ENCODE measurements around the gene AGRP.

Gene AGRP

DNA sequence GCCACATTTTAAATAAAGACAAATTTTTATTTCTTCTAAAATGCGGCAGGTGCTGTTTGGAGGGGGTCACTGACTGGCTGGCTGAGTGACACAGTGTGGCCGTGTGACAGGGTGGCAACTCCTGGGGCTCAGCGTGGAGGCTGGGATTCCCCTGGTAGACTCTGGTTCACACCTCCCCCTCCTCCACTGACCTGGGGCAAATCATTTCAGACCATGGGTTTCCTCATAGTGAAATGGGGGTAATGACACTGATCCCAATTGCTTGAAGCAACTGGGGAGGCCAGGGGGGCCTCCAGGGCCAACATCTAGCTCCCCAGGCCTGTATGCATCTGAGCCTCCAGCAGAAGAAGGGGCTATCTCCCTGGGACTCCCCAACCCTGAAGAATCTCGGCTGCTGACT is 45.8 kb downstream of the AGRP start:
- TF ChIP-seq, protein P1, sequence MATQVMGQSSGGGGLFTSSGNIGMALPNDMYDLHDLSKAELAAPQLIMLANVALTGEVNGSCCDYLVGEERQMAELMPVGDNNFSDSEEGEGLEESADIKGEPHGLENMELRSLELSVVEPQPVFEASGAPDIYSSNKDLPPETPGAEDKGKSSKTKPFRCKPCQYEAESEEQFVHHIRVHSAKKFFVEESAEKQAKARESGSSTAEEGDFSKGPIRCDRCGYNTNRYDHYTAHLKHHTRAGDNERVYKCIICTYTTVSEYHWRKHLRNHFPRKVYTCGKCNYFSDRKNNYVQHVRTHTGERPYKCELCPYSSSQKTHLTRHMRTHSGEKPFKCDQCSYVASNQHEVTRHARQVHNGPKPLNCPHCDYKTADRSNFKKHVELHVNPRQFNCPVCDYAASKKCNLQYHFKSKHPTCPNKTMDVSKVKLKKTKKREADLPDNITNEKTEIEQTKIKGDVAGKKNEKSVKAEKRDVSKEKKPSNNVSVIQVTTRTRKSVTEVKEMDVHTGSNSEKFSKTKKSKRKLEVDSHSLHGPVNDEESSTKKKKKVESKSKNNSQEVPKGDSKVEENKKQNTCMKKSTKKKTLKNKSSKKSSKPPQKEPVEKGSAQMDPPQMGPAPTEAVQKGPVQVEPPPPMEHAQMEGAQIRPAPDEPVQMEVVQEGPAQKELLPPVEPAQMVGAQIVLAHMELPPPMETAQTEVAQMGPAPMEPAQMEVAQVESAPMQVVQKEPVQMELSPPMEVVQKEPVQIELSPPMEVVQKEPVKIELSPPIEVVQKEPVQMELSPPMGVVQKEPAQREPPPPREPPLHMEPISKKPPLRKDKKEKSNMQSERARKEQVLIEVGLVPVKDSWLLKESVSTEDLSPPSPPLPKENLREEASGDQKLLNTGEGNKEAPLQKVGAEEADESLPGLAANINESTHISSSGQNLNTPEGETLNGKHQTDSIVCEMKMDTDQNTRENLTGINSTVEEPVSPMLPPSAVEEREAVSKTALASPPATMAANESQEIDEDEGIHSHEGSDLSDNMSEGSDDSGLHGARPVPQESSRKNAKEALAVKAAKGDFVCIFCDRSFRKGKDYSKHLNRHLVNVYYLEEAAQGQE (IDR thresholded peaks at IDR 0.05; ENCODE audit: insufficient read depth in 1 of 2, low read depth in 2 of 2, low read length in 2 of 2), result no peak
- TF ChIP-seq SIN3A (IDR thresholded peaks at IDR 0.05; ENCODE audit: borderline replicate concordance, insufficient read depth, low read length), result no peak
- TF ChIP-seq POLR2AphosphoS5 (IDR thresholded peaks at IDR 0.05; ENCODE audit: low read depth, low read length), result no peak
- TF ChIP-seq FOXP2 (optimal IDR thresholded peaks at IDR 0.05; ENCODE audit: borderline replicate concordance, extremely low read depth, extremely low read length, insufficient read depth), result no peak
- TF ChIP-seq TAF1 (IDR thresholded peaks at IDR 0.05; ENCODE audit: borderline replicate concordance, insufficient read depth, low read length), result no peak

DNA sequence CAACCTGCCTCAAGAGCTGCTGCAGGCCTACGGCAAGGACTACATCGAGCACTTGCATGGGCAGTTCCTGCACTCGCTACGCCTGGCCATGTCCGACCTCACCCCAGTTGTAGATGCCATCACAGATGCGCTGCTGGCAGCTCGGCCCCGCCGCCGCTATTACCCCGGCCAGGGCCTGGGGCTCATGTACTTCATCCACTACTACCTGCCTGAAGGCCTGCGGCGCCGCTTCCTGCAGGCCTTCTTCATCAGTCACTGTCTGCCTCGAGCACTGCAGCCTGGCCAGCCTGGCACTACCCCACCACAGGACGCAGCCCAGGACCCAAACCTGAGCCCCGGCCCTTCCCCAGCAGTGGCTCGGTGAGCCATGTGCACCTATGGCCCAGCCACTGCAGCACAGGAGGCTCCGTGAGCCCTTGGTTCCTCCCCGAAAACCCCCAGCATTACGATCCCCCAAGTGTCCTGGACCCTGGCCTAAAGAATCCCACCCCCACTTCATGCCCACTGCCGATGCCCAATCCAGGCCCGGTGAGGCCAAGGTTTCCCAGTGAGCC is 46.6 kb downstream of the AGRP start:
- TF ChIP-seq, protein P1 (IDR thresholded peaks at IDR 0.05; ENCODE audit: insufficient read depth in 1 of 2, low read depth in 2 of 2, low read length in 2 of 2), result no peak
- no peak for TF ChIP-seq SIN3A (IDR thresholded peaks at IDR 0.05; ENCODE audit: borderline replicate concordance, insufficient read depth, low read length)
- TF ChIP-seq TAF1 (IDR thresholded peaks at IDR 0.05; ENCODE audit: borderline replicate concordance, insufficient read depth, low read length), result no peak
- TF ChIP-seq POLR2AphosphoS5 (IDR thresholded peaks at IDR 0.05; ENCODE audit: low read depth, low read length), result no peak

DNA sequence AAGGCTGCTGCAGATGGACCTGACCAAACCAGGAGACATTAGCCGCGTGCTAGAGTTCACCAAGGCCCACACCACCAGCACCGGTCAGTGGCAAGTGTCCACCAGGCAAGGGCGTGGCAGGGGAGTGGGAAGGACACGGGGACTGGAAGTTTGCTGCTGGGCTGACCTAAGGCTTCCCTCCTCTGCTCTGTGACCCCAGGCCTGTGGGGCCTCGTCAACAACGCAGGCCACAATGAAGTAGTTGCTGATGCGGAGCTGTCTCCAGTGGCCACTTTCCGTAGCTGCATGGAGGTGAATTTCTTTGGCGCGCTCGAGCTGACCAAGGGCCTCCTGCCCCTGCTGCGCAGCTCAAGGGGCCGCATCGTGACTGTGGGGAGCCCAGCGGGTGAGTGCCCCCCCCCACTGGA is 47.6 kb downstream of the AGRP start:
- TF ChIP-seq SIN3A (IDR thresholded peaks at IDR 0.05; ENCODE audit: borderline replicate concordance, insufficient read depth, low read length) (no peak), POLR2AphosphoS5 (IDR thresholded peaks at IDR 0.05; ENCODE audit: low read depth, low read length) (no peak), FOXP2 (optimal IDR thresholded peaks at IDR 0.05; ENCODE audit: borderline replicate concordance, extremely low read depth, extremely low read length, insufficient read depth) (no peak), TAF1 (IDR thresholded peaks at IDR 0.05; ENCODE audit: borderline replicate concordance, insufficient read depth, low read length) (no peak)
- TF ChIP-seq, protein P1 (IDR thresholded peaks at IDR 0.05; ENCODE audit: insufficient read depth in 1 of 2, low read depth in 2 of 2, low read length in 2 of 2), result no peak

DNA sequence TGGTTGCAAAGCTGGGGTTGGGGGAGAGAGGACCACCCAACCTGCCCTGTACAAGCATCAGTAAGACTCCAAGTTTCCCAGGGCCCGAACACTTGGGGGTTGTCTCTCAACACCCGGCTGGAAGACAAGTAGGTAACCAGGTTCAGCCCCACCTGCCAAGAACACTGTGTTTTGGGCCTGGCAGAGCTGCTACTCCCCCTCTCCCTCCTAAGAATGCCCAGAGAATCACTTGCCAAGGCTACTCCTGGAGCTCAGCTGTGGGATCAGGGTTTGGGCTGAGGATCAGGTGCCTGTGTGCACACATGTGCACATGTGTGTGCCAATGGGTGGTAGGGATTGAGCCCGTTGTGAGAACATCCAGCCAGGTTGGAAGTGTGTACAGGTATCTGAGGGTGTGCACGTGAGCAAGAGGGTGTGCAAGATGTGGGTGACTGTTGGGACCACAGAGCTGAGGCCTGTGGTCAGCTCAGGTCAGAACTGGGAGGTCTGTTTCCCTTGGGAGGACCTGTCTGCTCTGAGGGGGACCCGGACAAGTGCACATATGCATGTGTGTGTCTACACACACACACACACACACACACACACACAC is 50.1 kb downstream of the AGRP start:
- no peak for TF ChIP-seq POLR2AphosphoS5 (IDR thresholded peaks at IDR 0.05; ENCODE audit: low read depth, low read length)
- TF ChIP-seq, protein P1 (IDR thresholded peaks at IDR 0.05; ENCODE audit: insufficient read depth in 1 of 2, low read depth in 2 of 2, low read length in 2 of 2), result no peak
- TF ChIP-seq TAF1 (IDR thresholded peaks at IDR 0.05; ENCODE audit: borderline replicate concordance, insufficient read depth, low read length), result no peak
- no peak for TF ChIP-seq FOXP2 (optimal IDR thresholded peaks at IDR 0.05; ENCODE audit: borderline replicate concordance, extremely low read depth, extremely low read length, insufficient read depth)
